K562 (cell line): ENCODE measurements around the gene IFITM2. TPM values are rescaled to one million over a fixed set of nuclear protein-coding genes. Genes with fewer than 3 reads are reported as not detected.
A peak's percentile ranks its signal among the peaks of the same experiment; 100 is the strongest.

ENCODE experiments used
- CBX1 ChIP-seq: sonication (generic); IDR thresholded peaks from 2 replicates; pipeline ENCODE4 v1.6.1; 2016; ENCODE audit warnings: antibody characterized with exemption, low read depth, mild to moderate bottlenecking
- CC2D1A ChIP-seq: fragments of 450-650 bp; IDR thresholded peaks from 2 replicates; pipeline ENCODE4 v1.6.1; 2017; ENCODE audit warnings: mild to moderate bottlenecking
- CXXC5 ChIP-seq: fragments of 250-450 bp; sonication (Bioruptor Pico); IDR thresholded peaks from 2 replicates; pipeline ENCODE4 v1.8.0; 2022; ENCODE audit warnings: inconsistent platforms, mild to moderate bottlenecking, moderate library complexity
- MECOM ChIP-seq: fragments of 250-450 bp; sonication (Bioruptor Pico); IDR thresholded peaks from 2 replicates; pipeline ENCODE4 v1.8.0; 2022; ENCODE audit warnings: inconsistent platforms
- NFRKB ChIP-seq: fragments of 450-650 bp; IDR thresholded peaks from 2 replicates; pipeline ENCODE4 v1.6.1; 2016; ENCODE audit warnings: low read depth
- PHF20 ChIP-seq: fragments of 450-650 bp; IDR thresholded peaks from 2 replicates; pipeline ENCODE4 v1.6.1; 2018; ENCODE audit not compliant: partially characterized antibody
- SMAD4 ChIP-seq: fragments of 250-450 bp; sonication (Bioruptor Pico); conservative IDR thresholded peaks from 2 replicates; pipeline ENCODE4 v1.8.0; 2021; ENCODE audit warnings: inconsistent platforms, mild to moderate bottlenecking, moderate library complexity
- polyA plus RNA-seq, 8 experiments: library from polyadenylated mRNA; depleted of rRNA in 4 of 8; stranded (reverse) in 5 of 8; unstranded in 3 of 8; fragments of >200 nt; fragmentation: Nextera tagmentation in 2 of 8; fragmentation: Illumina TruSeq in 1 of 8; extraction: Ambion mirVana in 2 of 8; extraction: Trizol in 1 of 8; gene quantifications; 2 replicates each; pipeline versions ENCODE4 v1.2.1 to v1.2.3, GENCODE V29; 2011 to 2014; ENCODE audit warnings: inconsistent platforms in 1 of 8, missing spikeins in 1 of 8
- total RNA-seq, 7 experiments: library from RNA; depleted of rRNA in 6 of 7; stranded (reverse); fragments of >200 nt in 6 of 7; fragmentation: Illumina TruSeq in 2 of 7; extraction: Trizol in 2 of 7; gene quantifications; 2 replicates each; pipeline versions ENCODE4 v1.2.1 to v1.2.3, GENCODE V29; 2011 to 2021; ENCODE audit warnings: low replicate concordance in 1 of 7
- TF ChIP-seq, protein P1 (sequence below): sonication (generic); formaldehyde crosslinking; IDR thresholded peaks from 2 replicates; pipeline ENCODE4 v1.9.0; 2022; ENCODE audit warnings: mild to moderate bottlenecking, missing genetic modification reagents
- TF ChIP-seq, protein P2 (sequence below): fragments of 450-650 bp; formaldehyde crosslinking; IDR thresholded peaks from 2 replicates; pipeline ENCODE4 v1.4.0; 2022; ENCODE audit warnings: missing genetic modification characterization
- TF ChIP-seq, protein P3 (sequence below), 3 experiments: fragments of 200-800 bp in 1 of 3; sonication (Bioruptor generic) in 1 of 3; sonication (generic) in 1 of 3; formaldehyde crosslinking in 1 of 3; IDR thresholded peaks; 2 replicates each; pipeline versions ENCODE4 v1.6.1 to v1.8.0; 2016 to 2022; ENCODE audit warnings: mild to moderate bottlenecking in 2 of 3, missing compliant biosample characterization in 2 of 3, missing genetic modification characterization in 2 of 3, missing genetic modification reagents in 1 of 3
- TF ChIP-seq, protein P4 (sequence below): sonication (generic); formaldehyde crosslinking; IDR thresholded peaks from 2 replicates; pipeline ENCODE4 v1.9.0; 2022; ENCODE audit warnings: mild to moderate bottlenecking, missing genetic modification reagents
- TF ChIP-seq, protein P5 (sequence below): fragments of 450-650 bp; IDR thresholded peaks from 2 replicates; pipeline ENCODE4 v1.6.1; 2017; ENCODE audit warnings: antibody characterized with exemption, mild to moderate bottlenecking
- TF ChIP-seq, protein P6 (sequence below): fragments of 200-800 bp; sonication (Bioruptor generic); IDR thresholded peaks from 2 replicates; pipeline ENCODE4 v1.6.1; 2017; ENCODE audit warnings: missing genetic modification characterization, missing compliant biosample characterization

IFITM2 gene
- total and polyA plus RNA-seq, 9 of the 15 experiments (the other 6 are each of a cell fraction or from before 2014, with no cell fraction given): 52.8 to 4,872 (median 356) TPM

DNA sequence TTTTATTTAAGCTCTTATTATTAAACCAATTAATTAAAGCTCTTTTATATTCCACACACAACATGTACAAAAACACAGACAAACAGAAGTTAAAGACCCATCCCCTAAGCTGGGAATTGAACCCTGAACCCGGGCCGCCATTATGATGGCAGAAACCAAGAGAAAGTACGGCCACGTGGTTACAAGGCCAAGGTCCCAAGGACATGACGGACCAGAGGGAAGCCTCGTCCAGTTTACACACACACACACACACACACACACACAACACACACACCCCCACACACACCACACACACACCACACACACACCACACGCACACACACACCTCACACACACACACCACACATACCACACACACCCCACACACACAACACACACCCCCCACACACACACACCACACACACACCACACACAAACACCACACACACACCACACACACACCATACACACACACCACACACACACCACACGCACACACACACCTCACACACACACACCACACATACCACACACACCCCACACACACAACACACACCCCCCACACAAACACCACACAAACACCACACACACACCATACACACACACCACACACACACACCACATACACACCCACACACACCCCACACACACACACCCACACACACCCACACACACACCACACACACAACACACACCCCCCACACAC is 41.8 kb downstream of the IFITM2 start (continued):
- TF ChIP-seq, protein P1, sequence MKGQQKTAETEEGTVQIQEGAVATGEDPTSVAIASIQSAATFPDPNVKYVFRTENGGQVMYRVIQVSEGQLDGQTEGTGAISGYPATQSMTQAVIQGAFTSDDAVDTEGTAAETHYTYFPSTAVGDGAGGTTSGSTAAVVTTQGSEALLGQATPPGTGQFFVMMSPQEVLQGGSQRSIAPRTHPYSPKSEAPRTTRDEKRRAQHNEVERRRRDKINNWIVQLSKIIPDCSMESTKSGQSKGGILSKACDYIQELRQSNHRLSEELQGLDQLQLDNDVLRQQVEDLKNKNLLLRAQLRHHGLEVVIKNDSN: peak; percentile 25; the same call in 1 of the 2 replicates
- TF ChIP-seq, protein P2, sequence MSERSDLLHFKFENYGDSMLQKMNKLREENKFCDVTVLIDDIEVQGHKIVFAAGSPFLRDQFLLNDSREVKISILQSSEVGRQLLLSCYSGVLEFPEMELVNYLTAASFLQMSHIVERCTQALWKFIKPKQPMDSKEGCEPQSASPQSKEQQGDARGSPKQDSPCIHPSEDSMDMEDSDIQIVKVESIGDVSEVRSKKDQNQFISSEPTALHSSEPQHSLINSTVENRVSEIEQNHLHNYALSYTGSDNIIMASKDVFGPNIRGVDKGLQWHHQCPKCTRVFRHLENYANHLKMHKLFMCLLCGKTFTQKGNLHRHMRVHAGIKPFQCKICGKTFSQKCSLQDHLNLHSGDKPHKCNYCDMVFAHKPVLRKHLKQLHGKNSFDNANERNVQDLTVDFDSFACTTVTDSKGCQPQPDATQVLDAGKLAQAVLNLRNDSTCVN (CRISPR knock-in tag): 0 out of 2 replicates have a peak, but pooled peaks have one; percentile 36
- TF ChIP-seq CBX1 (peak; percentile 58; the same call in 1 of the 2 replicates), CXXC5 (CRISPR knock-in tag) (peak; percentile 40; the same call in 1 of the 2 replicates), MECOM (CRISPR knock-in tag) (peak; percentile 66; the same call in 1 of the 2 replicates), PHF20 (peak; percentile 61), CC2D1A (peak; percentile 35; the same call in 1 of the 2 replicates), SMAD4 (CRISPR knock-in tag) (peak; percentile 60), NFRKB (0 out of 2 replicates have a peak, but pooled peaks have one; percentile 47)
- TF ChIP-seq, protein P3, sequence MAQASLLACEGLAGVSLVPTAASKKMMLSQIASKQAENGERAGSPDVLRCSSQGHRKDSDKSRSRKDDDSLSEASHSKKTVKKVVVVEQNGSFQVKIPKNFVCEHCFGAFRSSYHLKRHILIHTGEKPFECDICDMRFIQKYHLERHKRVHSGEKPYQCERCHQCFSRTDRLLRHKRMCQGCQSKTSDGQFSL (CRISPR knock-in tag; IDR thresholded peaks at IDR 0.05): peak; percentile 94
- TF ChIP-seq, protein P3 (tag; IDR thresholded peaks at IDR 0.05): peak in 1 of 2 experiments; percentile 79; a peak in 1 of 4 replicates
- TF ChIP-seq, protein P4, sequence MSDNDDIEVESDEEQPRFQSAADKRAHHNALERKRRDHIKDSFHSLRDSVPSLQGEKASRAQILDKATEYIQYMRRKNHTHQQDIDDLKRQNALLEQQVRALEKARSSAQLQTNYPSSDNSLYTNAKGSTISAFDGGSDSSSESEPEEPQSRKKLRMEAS (CRISPR knock-in tag): peak; percentile 58; the same call in 1 of the 2 replicates
- TF ChIP-seq, protein P5, sequence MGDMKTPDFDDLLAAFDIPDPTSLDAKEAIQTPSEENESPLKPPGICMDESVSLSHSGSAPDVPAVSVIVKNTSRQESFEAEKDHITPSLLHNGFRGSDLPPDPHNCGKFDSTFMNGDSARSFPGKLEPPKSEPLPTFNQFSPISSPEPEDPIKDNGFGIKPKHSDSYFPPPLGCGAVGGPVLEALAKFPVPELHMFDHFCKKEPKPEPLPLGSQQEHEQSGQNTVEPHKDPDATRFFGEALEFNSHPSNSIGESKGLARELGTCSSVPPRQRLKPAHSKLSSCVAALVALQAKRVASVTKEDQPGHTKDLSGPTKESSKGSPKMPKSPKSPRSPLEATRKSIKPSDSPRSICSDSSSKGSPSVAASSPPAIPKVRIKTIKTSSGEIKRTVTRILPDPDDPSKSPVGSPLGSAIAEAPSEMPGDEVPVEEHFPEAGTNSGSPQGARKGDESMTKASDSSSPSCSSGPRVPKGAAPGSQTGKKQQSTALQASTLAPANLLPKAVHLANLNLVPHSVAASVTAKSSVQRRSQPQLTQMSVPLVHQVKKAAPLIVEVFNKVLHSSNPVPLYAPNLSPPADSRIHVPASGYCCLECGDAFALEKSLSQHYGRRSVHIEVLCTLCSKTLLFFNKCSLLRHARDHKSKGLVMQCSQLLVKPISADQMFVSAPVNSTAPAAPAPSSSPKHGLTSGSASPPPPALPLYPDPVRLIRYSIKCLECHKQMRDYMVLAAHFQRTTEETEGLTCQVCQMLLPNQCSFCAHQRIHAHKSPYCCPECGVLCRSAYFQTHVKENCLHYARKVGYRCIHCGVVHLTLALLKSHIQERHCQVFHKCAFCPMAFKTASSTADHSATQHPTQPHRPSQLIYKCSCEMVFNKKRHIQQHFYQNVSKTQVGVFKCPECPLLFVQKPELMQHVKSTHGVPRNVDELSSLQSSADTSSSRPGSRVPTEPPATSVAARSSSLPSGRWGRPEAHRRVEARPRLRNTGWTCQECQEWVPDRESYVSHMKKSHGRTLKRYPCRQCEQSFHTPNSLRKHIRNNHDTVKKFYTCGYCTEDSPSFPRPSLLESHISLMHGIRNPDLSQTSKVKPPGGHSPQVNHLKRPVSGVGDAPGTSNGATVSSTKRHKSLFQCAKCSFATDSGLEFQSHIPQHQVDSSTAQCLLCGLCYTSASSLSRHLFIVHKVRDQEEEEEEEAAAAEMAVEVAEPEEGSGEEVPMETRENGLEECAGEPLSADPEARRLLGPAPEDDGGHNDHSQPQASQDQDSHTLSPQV: peak; percentile 39
- TF ChIP-seq, protein P6, sequence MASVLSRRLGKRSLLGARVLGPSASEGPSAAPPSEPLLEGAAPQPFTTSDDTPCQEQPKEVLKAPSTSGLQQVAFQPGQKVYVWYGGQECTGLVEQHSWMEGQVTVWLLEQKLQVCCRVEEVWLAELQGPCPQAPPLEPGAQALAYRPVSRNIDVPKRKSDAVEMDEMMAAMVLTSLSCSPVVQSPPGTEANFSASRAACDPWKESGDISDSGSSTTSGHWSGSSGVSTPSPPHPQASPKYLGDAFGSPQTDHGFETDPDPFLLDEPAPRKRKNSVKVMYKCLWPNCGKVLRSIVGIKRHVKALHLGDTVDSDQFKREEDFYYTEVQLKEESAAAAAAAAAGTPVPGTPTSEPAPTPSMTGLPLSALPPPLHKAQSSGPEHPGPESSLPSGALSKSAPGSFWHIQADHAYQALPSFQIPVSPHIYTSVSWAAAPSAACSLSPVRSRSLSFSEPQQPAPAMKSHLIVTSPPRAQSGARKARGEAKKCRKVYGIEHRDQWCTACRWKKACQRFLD (CRISPR knock-in tag): 0 out of 2 replicates have a peak, but pooled peaks have one; percentile 12
